ENCODE measurements around the gene GGT1.

Gene GGT1

GRCh38 chr22:24578355-24579257, 24.4 kb upstream of the GGT1 start:
- H3K9me3 Mint-ChIP-seq, result no peaks in the 10 kb centered on the region
- no peak overlapping the region for H3K4me3 Mint-ChIP-seq
- H3K27ac Mint-ChIP-seq, result no peak overlapping the region
- no peaks in the 10 kb centered on the region for H3K27me3 Mint-ChIP-seq
- peaks cover 47% of the 10 kb centered on the region for H3K36me3 Mint-ChIP-seq (ENCODE audit: low read depth)
- intact Hi-C loops (cut with micrococcal nuclease), result no loop called here
- H3K4me1 Mint-ChIP-seq (ENCODE audit: low read depth), result peaks cover 6% of the 10 kb centered on the region

- Mint-ChIP-seq H3K27ac (no peak overlapping the region), H3K4me3 (no peak overlapping the region), H3K36me3 (ENCODE audit: low read depth) (peaks cover 43% of the 10 kb centered on the region), H3K4me1 (ENCODE audit: low read depth) (peaks cover 6% of the 10 kb centered on the region), H3K9me3 (no peaks in the 10 kb centered on the region), H3K27me3 (no peaks in the 10 kb centered on the region)
- intact Hi-C loops (cut with micrococcal nuclease), result no loop called here
Measured at GRCh38 chr22:24579258-24579601, 23.8 kb upstream of the GGT1 start.

GRCh38 chr22:24580276-24580675, 22.7 kb upstream of the GGT1 start:
- Mint-ChIP-seq H3K36me3 (ENCODE audit: low read depth) (peaks cover 32% of the 10 kb centered on the region), H3K4me1 (ENCODE audit: low read depth) (peaks cover 6% of the 10 kb centered on the region), H3K9me3 (no peaks in the 10 kb centered on the region), H3K27ac (no peak overlapping the region), H3K4me3 (no peak overlapping the region), H3K27me3 (no peaks in the 10 kb centered on the region)
- intact Hi-C loops (cut with micrococcal nuclease), result no loop called here

- Mint-ChIP-seq H3K4me3 (no peak overlapping the region), H3K27me3 (no peaks in the 10 kb centered on the region), H3K36me3 (ENCODE audit: low read depth) (peaks cover 13% of the 10 kb centered on the region), H3K27ac (no peak overlapping the region), H3K9me3 (no peaks in the 10 kb centered on the region), H3K4me1 (ENCODE audit: low read depth) (no peaks in the 10 kb centered on the region)
- intact Hi-C loops (cut with micrococcal nuclease), result no loop called here
Measured at GRCh38 chr22:24582056-24582814, 20.8 kb upstream of the GGT1 start.

GRCh38 chr22:24583221-24584165, 19.5 kb upstream of the GGT1 start:
- Mint-ChIP-seq H3K36me3 (ENCODE audit: low read depth) (peaks cover under 1% of the 10 kb centered on the region), H3K4me3 (no peak overlapping the region), H3K27me3 (no peaks in the 10 kb centered on the region), H3K27ac (no peak overlapping the region), H3K4me1 (ENCODE audit: low read depth) (no peaks in the 10 kb centered on the region), H3K9me3 (no peaks in the 10 kb centered on the region)
- intact Hi-C loops (cut with micrococcal nuclease), result no loop called here

GRCh38 chr22:24584166-24584790, 18.7 kb upstream of the GGT1 start:
- no peak overlapping the region for H3K27ac Mint-ChIP-seq

GRCh38 chr22:24584871-24585411, 18.1 kb upstream of the GGT1 start:
- Mint-ChIP-seq H3K36me3 (ENCODE audit: low read depth) (no peaks in the 10 kb centered on the region), H3K4me1 (ENCODE audit: low read depth) (no peaks in the 10 kb centered on the region), H3K27me3 (no peaks in the 10 kb centered on the region), H3K27ac (no peak overlapping the region), H3K4me3 (no peak overlapping the region), H3K9me3 (no peaks in the 10 kb centered on the region)
- intact Hi-C loops (cut with micrococcal nuclease), result no loop called here

More at GRCh38 chr22:24584166-24584790, 18.7 kb upstream of the GGT1 start:
- Mint-ChIP-seq H3K9me3 (no peaks in the 10 kb centered on the region), H3K4me1 (ENCODE audit: low read depth) (no peaks in the 10 kb centered on the region), H3K36me3 (ENCODE audit: low read depth) (no peaks in the 10 kb centered on the region), H3K4me3 (no peak overlapping the region), H3K27me3 (no peaks in the 10 kb centered on the region)
- intact Hi-C loops (cut with micrococcal nuclease), result no loop called here

GRCh38 chr22:24585461-24585860, 17.5 kb upstream of the GGT1 start:
- Mint-ChIP-seq H3K36me3 (ENCODE audit: low read depth) (no peaks in the 10 kb centered on the region), H3K27me3 (no peaks in the 10 kb centered on the region), H3K27ac (no peak overlapping the region), H3K9me3 (no peaks in the 10 kb centered on the region), H3K4me3 (no peak overlapping the region), H3K4me1 (ENCODE audit: low read depth) (no peaks in the 10 kb centered on the region)
- intact Hi-C loops (cut with micrococcal nuclease), result no loop called here

- no peaks in the 10 kb centered on the region for H3K9me3 Mint-ChIP-seq
- no peaks in the 10 kb centered on the region for H3K4me1 Mint-ChIP-seq (ENCODE audit: low read depth)
- no peak overlapping the region for H3K4me3 Mint-ChIP-seq
- no peak overlapping the region for H3K27ac Mint-ChIP-seq
- H3K36me3 Mint-ChIP-seq (ENCODE audit: low read depth), result no peaks in the 10 kb centered on the region
- intact Hi-C loops (cut with micrococcal nuclease), result no loop called here
- no peaks in the 10 kb centered on the region for H3K27me3 Mint-ChIP-seq
Measured at GRCh38 chr22:24585927-24586546, 17.0 kb upstream of the GGT1 start.

- intact Hi-C loops (cut with micrococcal nuclease), result no loop called here
- Mint-ChIP-seq H3K27me3 (peaks cover 3% of the 10 kb centered on the region), H3K9me3 (no peaks in the 10 kb centered on the region), H3K36me3 (ENCODE audit: low read depth) (no peaks in the 10 kb centered on the region), H3K4me1 (ENCODE audit: low read depth) (peaks cover 2% of the 10 kb centered on the region), H3K27ac (no peak overlapping the region), H3K4me3 (no peak overlapping the region)
Measured at GRCh38 chr22:24587251-24587650, 15.7 kb upstream of the GGT1 start.

GRCh38 chr22:24587948-24588347, 15.0 kb upstream of the GGT1 start:
- intact Hi-C loops (cut with micrococcal nuclease), result no loop called here
- Mint-ChIP-seq H3K9me3 (no peaks in the 10 kb centered on the region), H3K36me3 (ENCODE audit: low read depth) (no peaks in the 10 kb centered on the region), H3K27ac (no peak overlapping the region), H3K27me3 (peaks cover 6% of the 10 kb centered on the region), H3K4me1 (ENCODE audit: low read depth) (peaks cover 7% of the 10 kb centered on the region), H3K4me3 (no peak overlapping the region)

GRCh38 chr22:24588381-24588756, 14.6 kb upstream of the GGT1 start:
- peaks cover 7% of the 10 kb centered on the region for H3K4me1 Mint-ChIP-seq (ENCODE audit: low read depth)
- no peaks in the 10 kb centered on the region for H3K9me3 Mint-ChIP-seq
- H3K4me3 Mint-ChIP-seq, result no peak overlapping the region
- no peak overlapping the region for H3K27ac Mint-ChIP-seq
- peaks cover 6% of the 10 kb centered on the region for H3K27me3 Mint-ChIP-seq
- intact Hi-C loops (cut with micrococcal nuclease), result no loop called here
- no peaks in the 10 kb centered on the region for H3K36me3 Mint-ChIP-seq (ENCODE audit: low read depth)

All from dendritic cell treated with granulocyte-macrophage colony-stimulating factor and Interleukin-4, amounts not matched to agents 40 ng/mL and 50 ng/mL, for 4 days (primary cell).